OCI-M2 (cell line): ENCODE results near the gene DPYD.

Experiments
- DNase-seq: peaks from one replicate; lab custom pipeline; 2025; ENCODE audit not compliant: unreplicated experiment; lab: John Stamatoyannopoulos, UW

DPYD gene

GRCh38 chr1:97792655-97793054, 128.2 kb downstream of the DPYD start:
- DNase-seq: no peak

GRCh38 chr1:97791251-97791650, 129.6 kb downstream of the DPYD start:
- no peak for DNase-seq

GRCh38 chr1:97787231-97787630, 133.6 kb downstream of the DPYD start:
- no peak for DNase-seq

GRCh38 chr1:97784661-97785060, 136.2 kb downstream of the DPYD start:
- no peak for DNase-seq

GRCh38 chr1:97783751-97784150, 137.1 kb downstream of the DPYD start:
- no peak for DNase-seq

GRCh38 chr1:97781762-97782337, 139.0 kb downstream of the DPYD start:
- no peak for DNase-seq

- no peak for DNase-seq
These were observed 139.9 kb downstream of the DPYD start for GRCh38 chr1:97780884-97781283.

- no peak for DNase-seq
These were observed 142.1 kb downstream of the DPYD start for GRCh38 chr1:97778718-97779117.

- no peak for DNase-seq
These were observed 150.5 kb downstream of the DPYD start for GRCh38 chr1:97770376-97770775.

- no peak for DNase-seq
These were observed 153.5 kb downstream of the DPYD start for GRCh38 chr1:97767381-97767780.

GRCh38 chr1:97764991-97765390, 155.8 kb downstream of the DPYD start:
- DNase-seq: no peak

GRCh38 chr1:97761637-97762036, 159.2 kb downstream of the DPYD start:
- DNase-seq: no peak

- no peak for DNase-seq
These were observed 161.8 kb downstream of the DPYD start for GRCh38 chr1:97759078-97759477.

GRCh38 chr1:97758541-97759057, 162.2 kb downstream of the DPYD start:
- no peak for DNase-seq

- no peak for DNase-seq
These were observed 174.9 kb downstream of the DPYD start for GRCh38 chr1:97745912-97746311.

- DNase-seq: no peak
These were observed 175.9 kb downstream of the DPYD start for GRCh38 chr1:97744977-97745376.

GRCh38 chr1:97743129-97743528, 177.7 kb downstream of the DPYD start:
- no peak for DNase-seq

GRCh38 chr1:97740891-97741290, 179.9 kb downstream of the DPYD start:
- DNase-seq: no peak

- no peak for DNase-seq
These were observed 181.2 kb downstream of the DPYD start for GRCh38 chr1:97739596-97740103.

- DNase-seq: no peak
These were observed 182.6 kb downstream of the DPYD start for GRCh38 chr1:97738270-97738669.

- DNase-seq: no peak
These were observed 190.6 kb downstream of the DPYD start for GRCh38 chr1:97730271-97730670.

- no peak for DNase-seq
These were observed 192.4 kb downstream of the DPYD start for GRCh38 chr1:97728436-97728835.

- DNase-seq: no peak
These were observed 193.8 kb downstream of the DPYD start for GRCh38 chr1:97727029-97727428.
